H1 (cell line): ENCODE results near the gene CDS2. TPM values are rescaled to one million over a fixed set of nuclear protein-coding genes. Genes with fewer than 3 reads are reported as not detected.
A peak's percentile ranks its signal among the peaks of the same experiment; 100 is the strongest.

ENCODE experiments used
- CTCF ChIA-PET: fragments of 300-600 bp; sonication (Branson Sonifier 250); formaldehyde crosslinking; loops from one replicate; lab custom pipeline; 2021; ENCODE audit not compliant: partially characterized antibody; lab: Charles Lee
- POLR2A ChIA-PET: fragments of 300-600 bp; sonication (Branson Sonifier 250); formaldehyde crosslinking; loops from one replicate; lab custom pipeline; 2021; ENCODE audit warnings: inconsistent platforms; ENCODE audit not compliant: partially characterized antibody; lab: Charles Lee
- DNase-seq, 2 experiments: peaks; one replicate each; pipeline versions ENCODE4 v3.0.0 to v3.0.0-alpha.2; 2010 to 2022; ENCODE audit warnings: low spot score in 2 of 2, low read depth in 1 of 2, mixed read lengths in 1 of 2
- FAIRE-seq: peaks from 2 replicates; lab custom pipeline; 2011; peaks lifted over from hg19 to GRCh38; lab: Jason Lieb, UNC
- H2AFZ ChIP-seq: 2 replicates; pipeline ENCODE4 v1.8.1; 2012; ENCODE audit warnings: low read length, inconsistent platforms
- H2AK5ac ChIP-seq: 2 replicates; pipeline ENCODE4 v1.6.1; 2013; ENCODE audit warnings: low read depth, low read length
- H2BK120ac ChIP-seq: replicated peaks from 2 replicates; pipeline ENCODE3; 2013; ENCODE audit warnings: low read depth, low read length, inconsistent platforms
- H2BK12ac ChIP-seq: 2 replicates; pipeline ENCODE4 v1.6.1; 2013; ENCODE audit warnings: low read depth, low read length
- H2BK15ac ChIP-seq: 2 replicates; pipeline ENCODE4 v1.6.1; 2013; ENCODE audit warnings: low read length
- H2BK20ac ChIP-seq: 2 replicates; pipeline ENCODE4 v1.6.1; 2013; ENCODE audit warnings: low read length
- H2BK5ac ChIP-seq: 2 replicates; pipeline ENCODE4 v1.6.1; 2013; ENCODE audit warnings: low read depth, low read length
- H3K14ac ChIP-seq: 2 replicates; pipeline ENCODE4 v1.6.1; 2013; ENCODE audit warnings: inconsistent platforms; ENCODE audit not compliant: insufficient read length
- H3K18ac ChIP-seq: 2 replicates; pipeline ENCODE4 v1.6.1; 2013; ENCODE audit warnings: low read length; ENCODE audit errors: extremely low read depth
- H3K23ac ChIP-seq: 2 replicates; pipeline ENCODE4 v1.6.1; 2013; ENCODE audit warnings: inconsistent platforms; ENCODE audit not compliant: insufficient read length
- H3K23me2 ChIP-seq: 2 replicates; pipeline ENCODE4 v1.6.1; 2013; ENCODE audit warnings: low read depth, low read length
- H3K27ac ChIP-seq: 2 replicates; pipeline ENCODE4 v1.6.1; 2011; ENCODE audit warnings: low read depth, low read length, inconsistent platforms
- H3K27me3 ChIP-seq, 4 experiments: replicated peaks in 1 of 4; 1 replicate in 1 of 4; 2 replicates in 3 of 4; pipeline versions ENCODE4 v1.6.1 to v1.8.1; 2011 to 2013; ENCODE audit warnings: low read length in 3 of 4, mild to moderate bottlenecking in 3 of 4, inconsistent platforms in 2 of 4, mixed read lengths in 2 of 4, moderate library complexity in 1 of 4; ENCODE audit not compliant: control insufficient read depth in 3 of 4, insufficient read depth in 3 of 4; ENCODE audit errors: extremely low read depth in 1 of 4
- H3K36me3 ChIP-seq, 4 experiments: 2 replicates each; pipeline versions ENCODE4 v1.6.1 to v1.8.1; 2011 to 2013; ENCODE audit warnings: mild to moderate bottlenecking in 4 of 4, low read length in 3 of 4, moderate library complexity in 2 of 4, control low read depth in 1 of 4, inconsistent platforms in 1 of 4; ENCODE audit not compliant: insufficient read depth in 4 of 4, control insufficient read depth in 2 of 4
- H3K4ac ChIP-seq: replicated peaks from 2 replicates; pipeline ENCODE3; 2013; ENCODE audit warnings: low read length, low read depth, mixed read lengths, inconsistent platforms; ENCODE audit not compliant: insufficient read length
- H3K4me1 ChIP-seq, 4 experiments: replicated peaks in 1 of 4; 1 replicate in 1 of 4; 2 replicates in 3 of 4; pipeline versions ENCODE4 v1.6.1 to v1.8.1; 2011 to 2013; ENCODE audit warnings: low read length in 3 of 4, inconsistent platforms in 2 of 4, mixed read lengths in 1 of 4; ENCODE audit not compliant: insufficient read depth in 4 of 4, control insufficient read depth in 3 of 4
- H3K4me2 ChIP-seq, 2 experiments: 2 replicates each; pipeline versions ENCODE4 v1.6.1 to v1.8.1; 2011 to 2013; ENCODE audit warnings: low read depth in 2 of 2, low read length in 2 of 2, control low read depth in 1 of 2, inconsistent platforms in 1 of 2, mild to moderate bottlenecking in 1 of 2; ENCODE audit not compliant: insufficient read depth in 1 of 2
- H3K4me3 ChIP-seq, 4 experiments: fragments of 200-600, 300-600 bp in 1 of 4; sonication (generic), shearing (Covaris generic), sonication (Bioruptor Twin) in 1 of 4; 2 replicates each; pipeline versions ENCODE4 v1.5.1 to v1.8.1; 2011 to 2016; ENCODE audit warnings: low read length in 4 of 4, low read depth in 3 of 4, control low read depth in 2 of 4, inconsistent platforms in 2 of 4, mild to moderate bottlenecking in 2 of 4, mixed read lengths in 1 of 4, moderate library complexity in 1 of 4; ENCODE audit not compliant: insufficient read depth in 2 of 4; ENCODE audit errors: extremely low read depth in 1 of 4
- H3K56ac ChIP-seq: replicated peaks from 2 replicates; pipeline ENCODE3; 2013; ENCODE audit warnings: low read depth, mild to moderate bottlenecking, mixed read lengths, low read length, inconsistent platforms; ENCODE audit not compliant: insufficient read length
- H3K79me1 ChIP-seq: 2 replicates; pipeline ENCODE4 v1.6.1; 2013; ENCODE audit warnings: low read depth, low read length, control low read depth
- H3K79me2 ChIP-seq, 2 experiments: 2 replicates each; pipeline versions ENCODE4 v1.6.1 to v1.8.1; 2012 to 2013; ENCODE audit warnings: low read length in 2 of 2, mild to moderate bottlenecking in 2 of 2, inconsistent platforms in 1 of 2; ENCODE audit not compliant: insufficient read depth in 2 of 2, control insufficient read depth in 1 of 2
- H3K9ac ChIP-seq, 4 experiments: replicated peaks in 1 of 4; 1 replicate in 1 of 4; 2 replicates in 3 of 4; pipeline versions ENCODE4 v1.6.1 to v1.8.1; 2011 to 2013; ENCODE audit warnings: low read depth in 3 of 4, low read length in 3 of 4, control low read depth in 2 of 4, mild to moderate bottlenecking in 2 of 4, moderate library complexity in 2 of 4, inconsistent platforms in 1 of 4; ENCODE audit errors: extremely low read depth in 1 of 4
- H3K9me3 ChIP-seq, 2 experiments: 2 replicates each; pipeline versions ENCODE4 v1.6.1 to v1.8.1; 2012 to 2013; ENCODE audit warnings: mild to moderate bottlenecking in 2 of 2, moderate library complexity in 2 of 2, control low read depth in 1 of 2, inconsistent platforms in 1 of 2, low read depth in 1 of 2, low read length in 1 of 2, mixed read lengths in 1 of 2; ENCODE audit not compliant: insufficient read depth in 2 of 2
- H4K20me1 ChIP-seq, 2 experiments: replicated peaks in 1 of 2; 2 replicates each; pipeline versions ENCODE3 to v1.8.1; 2011 to 2013; ENCODE audit warnings: inconsistent platforms in 2 of 2, low read length in 2 of 2, mild to moderate bottlenecking in 1 of 2; ENCODE audit not compliant: insufficient read depth in 2 of 2, control insufficient read depth in 1 of 2
- H4K5ac ChIP-seq: 2 replicates; pipeline ENCODE4 v1.6.1; 2013; ENCODE audit warnings: low read length, low read depth, mixed read lengths, inconsistent platforms; ENCODE audit not compliant: insufficient read length
- H4K8ac ChIP-seq: 2 replicates; pipeline ENCODE4 v1.8.0; 2013; ENCODE audit warnings: mild to moderate bottlenecking, moderate library complexity, low read length, inconsistent platforms; ENCODE audit not compliant: insufficient read depth; ENCODE audit errors: extremely low read depth
- H4K91ac ChIP-seq: replicated peaks from 2 replicates; pipeline ENCODE3; 2013; ENCODE audit warnings: low read length, mixed read lengths, inconsistent platforms; ENCODE audit not compliant: insufficient read length
- JUND ChIP-seq: IDR thresholded peaks from 2 replicates; pipeline ENCODE4 v1.6.1; 2011; ENCODE audit warnings: mild to moderate bottlenecking, improper control_type of control experiment, low read length
- TAF1 ChIP-seq: IDR thresholded peaks from 2 replicates; pipeline ENCODE4 v1.6.1; 2011; ENCODE audit warnings: mild to moderate bottlenecking, low read depth, low read length
- WGBS, 2 experiments: shearing (Covaris generic) in 1 of 2; methylation state at CpG; one replicate each; pipeline versions ENCODE4 v1.1.6 to v1.1.7; 2013 to 2015; ENCODE audit warnings: low lambda C conversion rate in 2 of 2, mixed read lengths in 2 of 2, inconsistent platforms in 1 of 2, low coverage in 1 of 2, missing lambda C conversion rate in 1 of 2; ENCODE audit not compliant: insufficient replicate concordance in 2 of 2, insufficient coverage in 1 of 2, insufficient read length in 1 of 2; ENCODE audit errors: extremely low coverage in 1 of 2, missing lambda C conversion rate in 1 of 2; 5-methylcytosine and 5-hydroxymethylcytosine counted together
- polyA plus RNA-seq, 7 experiments: library from polyadenylated mRNA; depleted of rRNA in 3 of 7; stranded (reverse) in 5 of 7; unstranded in 2 of 7; fragments of >200 nt in 5 of 7; fragments of 200-250 nt in 2 of 7; gene quantifications; 1 replicate in 5 of 7; 2 replicates in 1 of 7; 4 replicates in 1 of 7; pipeline versions ENCODE4 v1.2.1 to v1.2.3, GENCODE V29; 2011 to 2013; ENCODE audit warnings: missing spikeins in 2 of 7, mixed read lengths in 2 of 7
- total RNA-seq: library from RNA; stranded (reverse); fragmentation: NEBNext Ultra II Directional; extraction: Animal tissue kit (Norgen Biotek cat#: 25700); gene quantifications from 2 replicates; pipeline ENCODE4 v1.2.1, GENCODE V29; 2021

Gene CDS2
- total and polyA plus RNA-seq, 2 of the 8 experiments (the other 6 are each of a cell fraction or from before 2014, with no cell fraction given): 54.0 to 56.2 TPM

DNA sequence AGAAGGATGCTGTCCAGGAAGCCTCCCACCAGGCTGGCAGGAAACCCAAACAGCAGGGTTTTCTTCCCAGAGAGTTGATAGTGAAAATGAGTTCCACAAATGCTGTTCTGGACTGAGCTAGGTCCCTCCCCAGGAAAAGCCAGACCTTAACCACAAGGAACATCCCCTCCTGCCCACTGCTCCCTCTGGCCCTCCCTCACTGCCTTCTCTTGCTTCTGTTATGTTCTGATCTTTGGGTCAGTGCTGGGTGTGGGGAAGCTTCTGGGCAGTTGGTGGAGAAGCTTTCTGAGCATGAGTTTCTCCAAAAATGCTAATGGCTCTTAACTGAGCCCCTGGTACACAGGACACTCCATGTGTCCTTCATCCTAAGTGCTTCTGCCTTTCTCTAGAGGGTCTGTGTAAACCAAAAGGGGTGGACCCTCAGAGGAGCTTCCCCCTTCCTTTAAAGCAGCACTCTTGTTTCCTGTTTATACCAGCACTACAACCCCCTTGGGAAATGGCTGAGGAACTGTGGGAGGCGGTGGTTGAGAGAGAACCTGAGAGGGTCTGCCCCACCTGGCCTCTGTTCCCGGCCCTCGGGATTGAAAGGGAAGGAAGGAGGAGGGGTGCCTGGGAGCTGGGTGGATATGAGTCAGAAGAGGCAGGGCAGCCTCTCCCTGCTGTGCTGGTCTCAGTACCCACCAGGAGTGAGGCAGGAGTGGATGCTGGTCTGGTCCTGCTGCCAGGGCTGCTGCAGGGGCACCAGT is 42.0 kb downstream of the CDS2 start:
- 64% methylated on average over 3 of the region's 3 CpGs; no CpG with 5 or more reads in 1 of the 2 experiments for WGBS, 2 experiments
- Histone ChIP-seq H2BK15ac (no peak overlapping the region; the same call in 1 of the 2 replicates), H3K4me1 (peaks cover 8 to 24% (median 14%) of the 10 kb centered on the region in 4 experiments; a peak in 5 of 7 replicates), H3K27ac (no peak overlapping the region), H3K9me3 (no peaks in the 10 kb centered on the region), H3K4ac (no peak overlapping the region), H2BK20ac (no peak overlapping the region), H3K23me2 (no peaks in the 10 kb centered on the region), H3K23ac (no peak overlapping the region), H3K79me1 (peaks cover 21% of the 10 kb centered on the region), H4K8ac (no peak overlapping the region), H2BK5ac (peak overlapping the region; percentile 48; the same call in 1 of the 2 replicates), H3K27me3 (no peaks in the 10 kb centered on the region), H3K36me3 (no peaks in the 10 kb centered on the region), H3K4me2 (peak overlapping the region in 1 of 2 experiments; percentile 5; a peak in 2 of 4 replicates)
- CTCF ChIA-PET: interaction anchor here (1.1 to 2.5 kb wide), 8 partner anchors 11 to 49 kb away, joined by 3 to 12 read pairs (median 4); partner anchors contain the start of genes CDS2 and PCNA
- no peak for DNase-seq
- POLR2A ChIA-PET: interaction anchor here (0.8 to 3.3 kb wide), 5 partner anchors 10 to 53 kb away, joined by 4 to 12 read pairs (median 10); partner anchors contain the start of genes CDS2 and PCNA
- TF ChIP-seq JUND: 0 out of 2 replicates have a peak, but pooled peaks have one; percentile 11
- TF ChIP-seq TAF1: no peak
- TF ChIP-seq, all 59 proteins: peak for 1
- H4K5ac ChIP-seq: no peak overlapping the region
- H3K79me2 ChIP-seq: peaks cover 0 to 41% of the 10 kb centered on the region in 2 experiments; a peak in 2 of 4 replicates
- H2BK120ac ChIP-seq: no peak overlapping the region
- no peak overlapping the region for H3K4me3 ChIP-seq
- no peak overlapping the region for H3K14ac ChIP-seq
- peaks cover 0 to 7% of the 10 kb centered on the region in 2 experiments for H4K20me1 ChIP-seq
- H3K18ac ChIP-seq: no peak overlapping the region
- H2AFZ ChIP-seq: no peak overlapping the region
- no peak overlapping the region; a peak in 1 of 7 replicates for H3K9ac ChIP-seq
- no peak for FAIRE-seq
- H4K91ac ChIP-seq: peak overlapping the region; percentile 50
- no peak overlapping the region for H3K56ac ChIP-seq
- peak overlapping the region; percentile 14; the same call in 1 of the 2 replicates for H2AK5ac ChIP-seq
- H2BK12ac ChIP-seq: peak overlapping the region; percentile 75; the same call in 1 of the 2 replicates
